ENCODE results near the gene SASH1. TPM values are rescaled to one million over a fixed set of nuclear protein-coding genes. Genes with fewer than 3 reads are reported as not detected.

The SASH1 gene
- total RNA-seq, 1 donor from 2014 or later, result 75.7 TPM

DNA sequence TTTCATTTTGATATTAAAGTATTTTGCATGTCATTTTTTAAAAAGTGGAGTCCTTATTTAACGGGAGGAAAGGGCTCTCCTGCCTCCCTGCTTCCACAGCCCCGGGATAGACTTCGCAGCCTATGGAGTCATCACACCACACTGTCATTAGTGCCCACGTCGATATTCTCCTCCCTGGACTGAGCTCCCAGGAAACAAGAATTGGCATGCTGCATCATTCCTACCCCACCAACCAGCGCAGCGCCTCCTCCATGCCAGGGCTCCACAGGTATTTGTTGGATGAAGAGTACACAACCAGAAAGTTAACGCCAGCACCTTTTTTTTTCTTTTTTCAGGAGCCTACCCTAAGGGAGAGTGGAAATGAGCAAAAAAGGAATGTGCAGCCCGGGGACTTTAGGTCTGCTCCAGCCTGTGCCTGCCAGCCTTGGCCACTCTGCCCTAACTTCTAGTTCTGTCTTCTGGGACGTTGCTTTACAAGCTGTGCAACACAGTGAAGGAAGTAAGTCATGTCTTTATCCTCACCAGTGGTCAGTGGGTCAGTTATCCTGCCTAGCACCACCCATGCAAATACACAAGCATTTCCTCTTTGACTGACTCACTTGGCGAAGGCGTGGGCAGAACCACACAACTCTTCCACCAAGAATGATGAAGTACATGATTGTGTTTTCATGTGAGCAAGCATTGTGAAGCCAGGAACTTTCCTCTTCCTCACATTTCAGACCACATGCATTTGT lies 223.5 kb downstream of the SASH1 start:
- Mint-ChIP-seq H3K27me3 (ENCODE audit: unreplicated experiment) (no peaks in the 10 kb centered on the region), H3K4me3 (ENCODE audit: unreplicated experiment) (no peak overlapping the region)
- DNase-seq (ENCODE audit: extremely low spot score, unreplicated experiment), result no peak

DNA sequence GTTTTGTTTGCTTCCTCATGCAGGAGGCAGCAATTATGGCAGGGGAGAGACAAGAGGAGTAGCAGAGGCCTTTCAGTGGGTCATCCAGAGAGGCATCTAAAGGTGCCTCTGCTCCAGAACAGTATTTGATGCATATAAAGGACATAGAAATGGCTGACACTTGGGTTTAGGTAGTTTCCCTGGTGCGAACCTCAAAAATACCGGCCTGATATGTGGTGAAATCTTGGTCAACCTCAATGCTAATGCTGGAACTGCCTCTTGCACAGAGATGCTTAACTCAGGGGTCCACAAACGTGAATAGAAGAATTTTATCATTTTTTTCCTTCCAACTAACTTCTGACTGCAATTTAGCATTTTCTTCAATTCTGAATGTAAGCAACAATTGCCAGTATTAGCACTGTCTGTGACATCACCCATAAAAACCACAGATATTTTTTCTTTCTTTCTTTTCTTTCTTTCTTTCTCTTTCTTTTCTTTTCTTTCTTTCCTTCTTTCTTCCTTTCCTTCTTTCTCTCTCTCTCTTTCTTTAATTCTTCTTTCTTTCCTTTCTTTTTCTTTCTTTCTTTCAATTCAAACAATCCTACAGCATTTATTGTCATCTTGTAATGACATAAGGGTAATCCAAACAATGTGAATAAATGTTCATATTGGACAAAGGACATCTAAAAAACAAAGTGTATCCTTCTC lies 224.2 kb downstream of the SASH1 start:
- no peaks in the 10 kb centered on the region for H3K9me3 Mint-ChIP-seq (ENCODE audit: unreplicated experiment)
- H3K27ac Mint-ChIP-seq (ENCODE audit: unreplicated experiment), result peak overlapping the region; percentile 15
- no peak for DNase-seq (ENCODE audit: extremely low spot score, unreplicated experiment)
- H3K36me3 Mint-ChIP-seq (ENCODE audit: unreplicated experiment), result no peaks in the 10 kb centered on the region
- H3K4me3 Mint-ChIP-seq (ENCODE audit: unreplicated experiment), result no peak overlapping the region
- no peak for TF ChIP-seq CTCF (IDR thresholded peaks at IDR 0.05)
- H3K4me1 Mint-ChIP-seq (ENCODE audit: unreplicated experiment), result peaks cover 19% of the 10 kb centered on the region
- no peaks in the 10 kb centered on the region for H3K27me3 Mint-ChIP-seq (ENCODE audit: unreplicated experiment)

More for the DNA sequence above, 223.5 kb downstream of the SASH1 start:
- peak overlapping the region; percentile 24 for H3K27ac Mint-ChIP-seq (ENCODE audit: unreplicated experiment)
- no peak for TF ChIP-seq CTCF (IDR thresholded peaks at IDR 0.05)
- no peaks in the 10 kb centered on the region for H3K36me3 Mint-ChIP-seq (ENCODE audit: unreplicated experiment)
- H3K4me1 Mint-ChIP-seq (ENCODE audit: unreplicated experiment), result peaks cover 19% of the 10 kb centered on the region
- no peaks in the 10 kb centered on the region for H3K9me3 Mint-ChIP-seq (ENCODE audit: unreplicated experiment)

GRCh38 chr6:148570456-148570855 lies 227.8 kb downstream of the SASH1 start:
- Mint-ChIP-seq H3K36me3 (ENCODE audit: unreplicated experiment) (no peaks in the 10 kb centered on the region), H3K27ac (ENCODE audit: unreplicated experiment) (no peak overlapping the region), H3K4me1 (ENCODE audit: unreplicated experiment) (peaks cover 17% of the 10 kb centered on the region), H3K9me3 (ENCODE audit: unreplicated experiment) (no peaks in the 10 kb centered on the region), H3K4me3 (ENCODE audit: unreplicated experiment) (no peak overlapping the region), H3K27me3 (ENCODE audit: unreplicated experiment) (no peaks in the 10 kb centered on the region)
- TF ChIP-seq CTCF (IDR thresholded peaks at IDR 0.05), result no peak
- no peak for DNase-seq (ENCODE audit: extremely low spot score, unreplicated experiment)

DNA sequence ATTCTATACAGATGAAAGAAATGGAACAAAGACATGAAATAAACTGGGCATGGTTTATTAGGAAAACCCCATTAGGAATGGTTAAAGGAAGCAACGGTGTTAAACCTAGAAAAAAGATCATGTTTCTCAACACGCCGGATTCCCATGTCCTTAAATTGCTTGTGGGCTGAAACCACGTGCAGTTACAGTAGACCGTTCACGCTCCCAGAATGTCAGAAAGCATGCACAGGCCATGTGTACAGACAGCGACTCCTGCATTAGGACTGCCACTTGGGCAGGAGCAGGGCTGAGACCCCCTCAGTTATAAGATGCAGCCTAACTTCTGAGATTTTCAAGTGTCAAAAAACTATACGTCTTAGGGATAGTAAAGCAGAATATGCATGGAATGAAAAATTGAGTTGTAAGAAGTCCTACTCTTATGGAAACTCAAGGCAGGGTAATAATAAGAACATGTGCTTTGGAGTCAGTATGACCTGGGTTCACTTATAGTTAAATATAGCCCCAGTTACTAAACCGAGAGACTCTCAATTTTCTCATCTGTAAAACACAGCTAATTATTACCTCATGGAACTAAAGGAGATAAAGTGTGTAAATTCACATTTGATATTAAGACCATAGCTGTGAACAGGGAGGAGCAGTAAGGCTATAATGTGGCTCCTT lies 230.2 kb downstream of the SASH1 start:
- no peak for DNase-seq (ENCODE audit: extremely low spot score, unreplicated experiment)
- H3K27ac Mint-ChIP-seq (ENCODE audit: unreplicated experiment), result no peak overlapping the region
- no peaks in the 10 kb centered on the region for H3K4me1 Mint-ChIP-seq (ENCODE audit: unreplicated experiment)
- H3K36me3 Mint-ChIP-seq (ENCODE audit: unreplicated experiment), result no peaks in the 10 kb centered on the region
- H3K27me3 Mint-ChIP-seq (ENCODE audit: unreplicated experiment), result peaks cover 7% of the 10 kb centered on the region
- no peaks in the 10 kb centered on the region for H3K9me3 Mint-ChIP-seq (ENCODE audit: unreplicated experiment)
- H3K4me3 Mint-ChIP-seq (ENCODE audit: unreplicated experiment), result no peak overlapping the region
- no peak for TF ChIP-seq CTCF (IDR thresholded peaks at IDR 0.05)

- Mint-ChIP-seq H3K9me3 (ENCODE audit: unreplicated experiment) (no peaks in the 10 kb centered on the region), H3K4me3 (ENCODE audit: unreplicated experiment) (no peak overlapping the region), H3K27me3 (ENCODE audit: unreplicated experiment) (peaks cover 7% of the 10 kb centered on the region), H3K27ac (ENCODE audit: unreplicated experiment) (no peak overlapping the region), H3K36me3 (ENCODE audit: unreplicated experiment) (no peaks in the 10 kb centered on the region), H3K4me1 (ENCODE audit: unreplicated experiment) (peaks cover 2% of the 10 kb centered on the region)
- no peak for DNase-seq (ENCODE audit: extremely low spot score, unreplicated experiment)
- TF ChIP-seq CTCF (IDR thresholded peaks at IDR 0.05), result no peak
Measured at GRCh38 chr6:148573922-148574321, 231.3 kb downstream of the SASH1 start.

All from osteocyte (in vitro differentiated cells).